NCI-H524 (cell line): ENCODE data around the gene ANAPC15.
A peak's percentile ranks its signal among the peaks of the same experiment; 100 is the strongest.
"Not testable (repeated sequence)": the region's sequence is repeated elsewhere in the genome, so short reads cannot be mapped to it uniquely, and the experiment has no call there.

Experiments used
- DNase-seq, 2 experiments: peaks; one replicate each; lab custom pipeline; 2025; lab: John Stamatoyannopoulos, UW

ANAPC15 gene

DNA sequence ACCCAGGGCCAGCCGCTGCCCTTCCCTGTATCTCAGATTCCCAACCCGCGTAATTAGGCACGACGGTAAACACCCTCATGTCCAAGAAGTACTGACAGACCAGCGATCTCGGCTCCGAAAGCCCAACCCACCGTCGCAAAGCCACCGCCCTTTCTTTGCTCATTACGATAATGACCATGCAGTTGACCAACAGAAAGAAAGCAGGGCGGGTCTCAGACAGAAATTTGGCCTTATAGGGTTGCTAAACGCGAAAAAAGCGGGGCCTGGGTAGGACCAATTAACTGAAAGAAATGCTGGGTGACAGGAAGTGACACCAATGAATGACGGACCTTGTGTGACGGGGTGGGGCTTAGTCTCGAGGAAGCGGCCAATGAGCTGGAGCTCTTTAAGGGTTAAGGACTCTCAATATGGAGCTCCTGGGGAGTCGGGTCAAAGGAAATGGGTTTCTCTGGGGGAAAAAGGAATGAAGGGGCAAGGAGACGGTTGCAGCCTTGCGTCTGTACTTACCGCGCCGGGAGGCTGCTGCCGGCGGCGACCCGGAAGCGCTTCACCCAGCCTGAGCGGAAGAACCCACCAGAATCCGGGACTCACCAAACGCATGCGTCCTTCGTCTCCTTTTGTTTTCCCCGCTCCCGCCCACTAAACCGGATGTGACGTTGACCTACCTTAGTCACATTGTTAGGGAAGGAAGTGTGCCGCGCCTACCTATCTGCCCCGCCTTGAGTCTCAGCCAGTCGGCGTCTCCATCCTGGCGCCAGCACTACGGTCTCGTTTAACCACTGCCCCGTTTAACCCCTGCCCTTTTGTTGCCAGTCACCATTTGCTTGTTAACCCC lies at the start of gene ANAPC15:
Gene ANAPC15 (minus strand): TSS at position 553 of the 835 bp plus-strand sequence. CDS start 1,419 bp downstream, outside the sequence.
- DNase-seq = peak; percentile 98 to 99

DNA sequence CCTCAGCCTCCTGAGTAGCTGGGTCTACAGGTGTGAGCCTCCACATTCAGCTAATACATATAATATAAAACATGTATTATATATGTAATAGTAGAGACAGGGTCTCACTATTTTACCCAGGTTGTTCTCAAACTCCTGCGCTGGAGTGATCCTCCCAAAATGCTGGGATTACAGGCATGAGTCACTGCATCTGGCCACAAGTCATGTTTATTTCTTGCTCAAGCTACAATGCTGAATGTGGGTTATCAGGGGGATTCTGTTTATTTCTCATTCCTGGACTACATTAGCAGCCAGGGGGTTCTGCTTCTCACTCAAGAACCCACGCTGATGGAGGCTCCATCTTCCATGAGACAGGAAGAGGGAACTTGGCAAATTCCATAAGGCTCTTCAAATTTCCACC lies 47.8 kb upstream of the ANAPC15 start:
- no peak for DNase-seq

DNA sequence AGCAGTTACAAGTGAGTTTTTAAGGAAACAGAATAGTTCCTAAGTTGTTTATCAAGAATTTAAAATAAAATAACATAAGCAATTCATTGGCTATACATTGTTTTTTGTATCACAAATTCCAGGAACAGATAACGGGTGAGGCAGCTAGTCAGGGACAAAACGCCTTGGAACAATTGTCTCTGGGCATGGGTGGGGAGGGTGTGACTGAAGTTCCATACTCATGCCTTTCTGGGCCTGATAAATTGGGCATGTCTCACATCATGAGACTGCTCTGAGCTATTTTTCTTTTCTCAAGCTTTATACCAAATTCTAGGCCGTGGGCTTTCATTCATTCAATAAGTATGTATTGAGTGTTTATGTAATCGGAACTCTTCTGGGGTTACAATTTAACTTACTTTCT lies 44.6 kb upstream of the ANAPC15 start:
- no peak for DNase-seq

DNA sequence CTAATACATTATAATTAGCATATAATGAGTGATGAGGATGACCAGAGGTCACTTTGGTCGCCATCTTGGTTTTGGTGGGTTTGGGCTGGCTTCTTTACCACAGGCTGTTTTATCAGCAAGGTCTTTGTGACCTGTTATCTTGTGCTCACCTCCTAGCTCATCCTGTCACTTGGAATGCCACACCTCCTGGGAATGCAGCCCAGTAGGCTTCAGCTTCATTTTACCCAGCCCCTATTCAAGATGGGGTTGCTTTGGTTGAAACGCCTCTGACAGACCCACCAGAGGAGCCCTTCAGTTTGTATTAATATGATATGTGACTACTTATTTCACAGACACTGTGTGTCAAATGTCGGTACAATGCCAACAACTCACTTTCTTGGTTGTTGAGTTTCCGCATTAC lies 43.3 kb upstream of the ANAPC15 start:
- no peak for DNase-seq

DNA sequence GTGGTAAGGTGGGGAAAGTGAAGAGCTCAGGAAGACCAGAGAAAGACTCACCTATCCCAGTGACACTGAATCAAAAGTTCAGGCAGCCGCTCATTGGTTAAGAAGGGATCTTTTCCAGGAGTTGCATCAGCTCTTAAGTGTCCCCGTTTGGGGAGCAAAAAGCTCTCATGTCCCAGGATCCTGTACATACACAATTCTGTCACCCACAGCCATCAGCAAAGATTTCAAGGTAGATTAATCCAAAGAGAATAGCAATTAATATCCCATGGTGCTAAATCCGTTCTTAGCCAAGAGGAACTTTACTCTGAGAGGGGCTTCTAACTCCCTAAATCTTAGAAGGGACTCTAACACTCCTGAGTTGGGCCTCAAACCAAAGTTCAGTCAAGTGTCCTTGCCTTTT lies 42.3 kb upstream of the ANAPC15 start:
- DNase-seq = no peak

DNA sequence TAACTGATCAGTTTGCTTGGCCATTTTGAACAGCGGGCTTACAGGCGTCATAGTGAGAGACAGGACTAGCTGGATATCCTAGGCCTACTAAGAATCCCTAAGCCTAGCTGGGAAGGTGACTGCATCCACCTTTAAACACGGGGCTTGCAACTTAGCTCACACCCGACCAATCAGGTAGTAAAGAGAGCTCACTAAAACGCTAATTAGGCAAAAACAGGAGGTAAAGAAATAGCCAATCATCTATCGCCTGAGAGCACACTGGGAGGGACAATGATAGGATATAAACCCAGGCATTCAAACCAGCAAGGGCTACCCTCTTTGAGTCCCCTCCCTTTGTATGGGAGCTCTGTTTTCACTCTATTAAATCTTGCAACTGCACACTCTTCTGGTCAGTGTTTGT lies 41.4 kb upstream of the ANAPC15 start:
- not testable (repeated sequence) for DNase-seq

DNA sequence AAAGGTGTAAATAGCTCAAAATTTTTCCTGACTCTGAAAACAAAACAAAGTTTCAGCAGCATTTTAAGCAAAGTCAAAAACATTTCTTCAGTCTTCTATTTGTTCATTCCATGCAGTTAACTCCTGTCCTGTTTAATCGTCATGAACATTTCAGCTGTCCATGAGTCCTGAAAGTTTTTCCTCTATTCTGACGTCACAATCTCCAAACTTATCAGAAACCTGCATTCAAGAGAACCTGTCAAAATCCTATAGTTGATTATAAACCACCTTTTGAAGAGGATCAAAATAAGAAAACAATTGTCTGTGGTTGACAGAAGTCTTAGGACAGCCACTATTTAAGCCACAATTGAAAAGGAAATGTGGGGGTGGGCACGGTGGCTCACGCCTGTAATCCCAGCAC lies 38.4 kb upstream of the ANAPC15 start:
- DNase-seq = no peak

DNA sequence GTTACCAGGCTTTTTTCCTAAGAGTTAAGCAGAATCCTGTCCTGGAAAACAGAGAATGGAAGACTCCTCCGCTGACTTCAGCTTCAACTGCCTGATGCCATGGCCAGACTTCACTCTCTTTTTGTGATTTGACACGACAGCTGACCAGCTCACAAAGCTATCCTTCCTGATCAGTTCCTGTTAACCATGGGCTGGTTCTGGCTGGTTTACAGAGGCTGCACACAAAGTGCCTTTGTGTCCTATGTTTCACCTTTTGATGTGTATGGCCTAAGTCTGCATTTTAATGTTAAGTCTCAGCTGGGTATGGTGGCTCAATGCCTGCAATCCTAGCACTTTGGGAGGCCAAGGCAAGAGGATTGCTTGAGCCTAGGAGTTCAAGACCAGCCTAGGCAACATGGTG lies 34.1 kb upstream of the ANAPC15 start:
- no peak for DNase-seq

DNA sequence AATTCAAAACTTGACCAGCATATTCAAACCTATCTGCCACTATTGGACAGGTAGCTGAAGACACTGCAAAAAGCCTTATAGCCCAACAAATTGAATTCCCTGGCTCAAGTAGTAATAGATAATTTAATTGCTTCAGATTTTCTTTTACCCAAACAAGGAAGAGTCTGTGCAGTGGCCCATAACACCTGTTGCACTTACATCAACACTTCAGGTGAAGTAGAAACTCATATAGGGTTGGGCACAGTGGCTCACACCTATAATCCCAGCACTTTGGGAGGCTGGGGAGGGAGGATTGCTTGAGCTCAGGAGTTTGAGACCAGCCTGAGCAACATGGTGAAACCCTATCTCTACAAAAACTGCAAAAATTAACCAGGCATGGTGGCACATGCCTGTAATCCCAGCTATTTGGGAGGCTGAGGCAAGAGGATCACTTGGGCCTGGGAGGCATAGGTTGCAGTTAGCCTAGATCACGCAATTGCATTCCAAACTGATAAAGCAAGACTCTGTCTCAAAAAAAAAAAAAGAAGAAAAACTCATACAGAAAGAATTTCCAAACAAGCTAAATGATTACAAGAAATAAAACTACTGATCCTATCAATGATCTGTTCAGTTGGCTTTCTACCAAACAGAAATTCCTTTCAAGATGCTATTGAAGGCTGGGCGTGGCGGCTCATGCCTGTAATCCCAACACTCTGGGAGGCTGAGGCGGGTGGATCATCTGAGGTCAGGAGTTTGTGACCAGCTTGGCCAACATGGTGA lies 32.5 kb upstream of the ANAPC15 start:
- DNase-seq = no peak

DNA sequence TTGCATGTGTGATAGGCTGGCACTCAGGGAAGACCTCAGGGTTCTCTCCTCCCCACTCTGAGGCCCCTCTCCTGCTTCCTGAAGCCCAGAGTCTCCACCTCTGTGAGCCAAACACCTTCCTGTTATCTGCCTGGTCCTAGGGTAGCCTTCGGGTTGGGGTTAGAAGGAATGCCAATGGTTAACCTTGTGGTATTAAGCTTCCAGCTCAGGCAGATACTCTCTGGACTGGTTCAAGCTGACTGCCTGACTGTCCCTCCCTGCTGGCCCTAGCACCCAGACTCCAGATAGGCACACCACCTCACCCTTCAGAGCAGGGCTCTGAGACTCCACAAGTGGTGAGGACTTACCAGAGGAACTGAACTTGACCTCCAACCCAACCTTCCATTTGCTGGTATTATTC lies 30.0 kb upstream of the ANAPC15 start:
- not testable (repeated sequence) for DNase-seq

DNA sequence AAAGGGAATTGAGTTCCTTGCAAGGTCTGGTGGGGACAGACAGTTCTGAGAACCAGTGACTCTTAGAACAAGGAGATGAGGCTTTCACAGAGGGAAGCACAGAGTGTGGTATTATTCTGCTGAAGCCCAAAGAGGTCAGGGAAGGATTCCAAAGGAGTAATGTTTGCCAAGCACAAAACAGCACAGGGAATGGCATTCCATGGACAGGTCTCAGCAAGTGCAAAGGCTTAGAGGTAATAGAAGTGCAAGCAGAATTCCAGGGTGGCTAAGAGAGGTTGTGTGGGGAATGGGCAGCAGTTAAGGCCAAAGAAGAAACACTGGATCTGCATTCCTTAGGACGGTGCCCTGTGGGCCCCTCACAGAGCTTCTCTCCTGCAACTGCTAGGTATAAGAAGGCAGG lies 29.6 kb upstream of the ANAPC15 start:
- DNase-seq = not testable (repeated sequence)

DNA sequence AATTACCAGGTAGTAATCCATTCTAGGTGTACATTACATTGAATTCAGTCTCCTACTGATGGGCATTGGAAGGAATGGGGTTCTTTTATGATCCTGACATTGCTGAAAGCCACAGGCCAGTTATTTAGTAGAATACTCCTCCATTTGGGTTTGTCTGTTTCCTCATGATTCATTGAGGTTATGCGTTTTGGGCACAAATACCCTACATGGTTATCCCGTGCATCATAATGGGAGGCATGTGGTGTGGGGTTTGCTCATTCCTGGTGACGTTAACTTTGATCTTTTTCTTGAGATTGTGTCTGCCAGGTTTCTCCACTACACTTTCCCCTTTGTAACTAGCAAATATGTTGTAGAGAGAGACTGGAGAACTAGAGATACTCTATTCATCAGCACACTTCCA lies 28.6 kb upstream of the ANAPC15 start:
- no peak for DNase-seq

DNA sequence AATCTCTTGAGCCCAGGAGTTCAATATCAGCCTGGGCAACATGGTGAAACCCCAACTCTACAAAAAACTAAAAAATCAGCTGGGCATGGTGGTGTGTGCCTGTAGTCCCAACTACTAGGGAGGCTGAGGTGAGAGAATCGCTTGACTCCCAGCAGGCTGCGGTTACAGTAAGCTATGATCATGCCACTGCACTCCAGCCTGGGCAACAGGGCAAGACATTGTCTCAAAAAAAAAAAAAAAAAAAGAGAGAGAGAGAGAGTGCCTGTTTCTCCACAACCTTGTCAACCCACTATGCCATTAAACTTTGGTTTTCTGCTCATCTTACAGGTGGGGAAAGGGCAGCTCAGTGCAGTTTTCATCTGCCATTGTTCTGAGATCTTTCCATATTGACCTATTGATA lies 28.2 kb upstream of the ANAPC15 start:
- DNase-seq = no peak

DNA sequence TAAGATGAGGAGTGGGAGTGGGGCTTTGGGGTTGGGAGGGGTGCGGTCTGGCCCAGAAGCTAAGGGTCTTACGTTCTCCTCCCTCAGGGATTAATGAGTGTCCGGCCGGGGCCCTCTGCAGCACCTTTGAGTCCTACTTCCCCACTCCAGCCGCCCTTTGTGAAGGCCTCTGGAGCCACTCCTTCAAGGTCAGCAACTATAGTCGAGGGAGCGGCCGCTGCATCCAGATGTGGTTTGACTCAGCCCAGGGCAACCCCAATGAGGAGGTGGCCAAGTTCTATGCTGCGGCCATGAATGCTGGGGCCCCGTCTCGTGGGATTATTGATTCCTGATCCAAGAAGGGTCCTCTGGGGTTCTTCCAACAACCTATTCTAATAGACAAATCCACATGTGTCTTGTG lies 27.0 kb upstream of the ANAPC15 start:
- DNase-seq = no peak

DNA sequence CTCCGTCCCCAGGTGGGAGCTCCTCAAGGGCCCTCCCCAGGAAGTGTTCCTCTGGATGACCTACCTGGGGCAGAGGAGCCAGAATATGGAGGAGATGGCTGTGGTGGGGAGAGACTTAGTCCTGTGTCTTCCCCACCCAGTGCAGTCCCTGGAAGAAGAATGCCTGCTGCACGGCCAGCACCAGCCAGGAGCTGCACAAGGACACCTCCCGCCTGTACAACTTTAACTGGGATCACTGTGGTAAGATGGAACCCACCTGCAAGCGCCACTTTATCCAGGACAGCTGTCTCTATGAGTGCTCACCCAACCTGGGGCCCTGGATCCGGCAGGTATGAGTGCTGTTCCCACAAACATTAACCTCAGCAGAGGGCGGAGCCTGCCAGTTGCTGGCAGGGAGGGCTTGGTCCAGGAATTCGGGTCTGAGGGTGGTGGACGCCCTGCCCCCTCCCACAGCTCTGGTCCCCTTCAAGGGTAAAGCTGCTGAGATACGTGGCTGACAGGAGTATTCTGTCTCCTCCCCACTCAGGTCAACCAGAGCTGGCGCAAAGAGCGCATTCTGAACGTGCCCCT lies 26.4 kb upstream of the ANAPC15 start:
- DNase-seq = no peak

DNA sequence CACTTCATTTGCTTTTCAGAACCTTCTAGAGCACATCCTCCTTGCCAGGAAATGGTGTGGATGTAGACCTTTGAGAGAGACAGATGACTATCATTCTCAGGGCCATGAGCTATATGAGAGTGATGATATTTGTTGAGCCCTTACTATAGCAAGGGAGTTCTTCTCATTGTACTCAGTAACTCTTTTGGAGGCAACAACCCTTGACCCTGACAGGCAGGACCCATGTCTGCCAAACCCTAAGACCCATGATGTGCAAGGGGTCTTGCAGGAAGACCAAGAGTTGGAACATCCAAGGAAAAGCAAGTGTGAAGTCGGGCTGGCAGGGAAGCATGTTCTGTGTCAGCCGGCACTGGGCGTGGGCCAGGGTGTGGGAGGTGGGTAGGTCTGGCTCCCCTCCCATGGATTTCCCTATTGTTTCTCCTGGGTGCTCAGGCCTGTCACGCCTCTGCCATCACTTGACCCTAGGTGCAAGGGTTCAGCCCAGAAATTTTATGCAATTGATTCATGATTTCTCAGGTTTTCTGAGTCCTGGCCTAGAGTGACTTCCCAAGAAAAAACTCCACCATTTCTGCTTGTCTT lies 24.3 kb upstream of the ANAPC15 start:
- no peak for DNase-seq

DNA sequence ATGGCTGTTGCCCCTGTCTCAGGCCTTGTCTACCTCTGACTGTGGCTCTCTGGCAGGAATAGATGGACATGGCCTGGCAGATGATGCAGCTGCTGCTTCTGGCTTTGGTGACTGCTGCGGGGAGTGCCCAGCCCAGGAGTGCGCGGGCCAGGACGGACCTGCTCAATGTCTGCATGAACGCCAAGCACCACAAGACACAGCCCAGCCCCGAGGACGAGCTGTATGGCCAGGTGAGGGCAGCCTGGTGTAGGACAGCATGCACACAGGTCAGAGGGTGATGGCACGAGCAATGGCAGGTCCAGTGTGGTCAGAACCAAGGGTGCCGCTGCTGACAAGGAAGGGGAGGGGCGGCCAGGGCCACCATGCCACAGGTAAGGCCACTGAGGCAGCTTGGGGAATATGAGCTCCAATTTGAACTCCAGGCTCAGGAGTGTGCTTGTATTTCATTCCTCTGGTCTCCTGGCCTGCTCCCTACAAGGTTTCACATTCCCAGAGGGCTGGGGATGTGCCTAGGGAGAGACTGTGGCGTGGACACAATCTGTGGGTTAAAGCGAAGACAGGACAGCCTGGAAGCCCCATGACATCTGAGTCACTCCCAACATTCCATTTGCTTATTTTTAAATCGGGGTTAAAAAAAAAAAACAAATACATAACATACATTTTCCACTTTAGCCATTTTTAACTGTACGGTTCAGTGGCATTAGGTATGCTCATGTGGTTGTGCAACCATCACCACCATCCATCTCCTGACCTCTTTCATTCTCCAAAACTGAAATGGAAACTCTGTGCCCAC lies 23.6 kb upstream of the ANAPC15 start:
- no peak for DNase-seq

DNA sequence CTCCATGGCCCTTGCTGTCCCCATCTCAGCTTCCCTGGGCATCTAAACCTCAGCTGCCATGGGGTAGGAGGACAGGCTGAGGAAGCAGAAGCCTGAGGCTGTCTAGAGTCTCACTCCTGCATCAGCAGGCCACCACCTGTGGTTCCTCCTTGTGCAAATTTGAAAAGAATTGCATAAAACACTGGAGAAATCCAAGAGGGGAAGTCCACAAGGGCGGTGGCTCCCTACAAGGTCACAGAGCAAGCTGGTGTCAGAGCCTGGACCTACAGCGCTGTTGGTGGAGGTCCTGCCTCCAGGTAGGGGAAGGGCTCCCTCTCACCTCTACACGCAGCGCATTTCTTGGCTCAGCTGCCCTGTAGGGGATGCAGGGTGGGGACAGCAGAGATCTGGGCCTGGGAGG lies 23.0 kb upstream of the ANAPC15 start, which contains the start of gene FOLR3:
Gene FOLR3 (plus strand): TSS at position 253 of the 400 bp plus-strand sequence. CDS start 228 bp downstream, outside the sequence.
- not testable (repeated sequence) for DNase-seq

DNA sequence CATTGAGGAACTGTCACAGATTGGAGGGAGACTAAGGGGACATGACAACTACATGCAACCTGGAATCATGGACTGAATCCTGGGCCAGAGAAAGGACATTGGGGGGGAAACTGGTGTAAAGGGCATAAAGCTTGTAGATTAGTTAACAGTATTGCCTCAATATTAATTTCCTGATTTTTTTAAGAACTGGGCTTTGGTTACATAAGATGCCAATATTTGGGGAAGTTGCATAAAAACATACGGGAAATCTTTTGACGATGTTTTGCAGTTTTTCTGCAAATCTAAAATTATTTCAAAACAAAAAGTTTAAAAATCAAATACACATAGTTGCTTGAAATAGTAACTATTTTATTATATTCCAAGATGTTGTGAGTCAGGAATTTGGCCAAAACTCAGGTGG lies 20.2 kb upstream of the ANAPC15 start:
- DNase-seq = no peak

DNA sequence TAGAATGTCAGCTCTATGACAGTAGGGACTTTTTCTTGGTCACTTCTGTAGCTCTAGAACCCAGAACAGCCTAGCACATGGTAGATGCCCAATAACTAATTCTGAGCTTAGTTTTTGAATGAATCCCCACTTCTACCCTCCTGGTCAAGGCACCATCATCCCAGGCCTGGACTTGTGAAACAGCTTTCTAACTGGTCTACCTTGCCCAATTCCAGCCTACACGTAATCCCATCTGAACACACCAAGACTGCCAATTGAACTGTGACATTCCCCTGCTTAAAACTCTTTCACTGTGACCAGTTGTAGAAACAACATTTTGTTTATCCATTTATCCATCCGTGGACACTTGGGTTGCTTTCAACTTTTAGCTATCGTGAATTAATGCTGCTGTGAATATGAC lies 16.9 kb upstream of the ANAPC15 start:
- DNase-seq = no peak

DNA sequence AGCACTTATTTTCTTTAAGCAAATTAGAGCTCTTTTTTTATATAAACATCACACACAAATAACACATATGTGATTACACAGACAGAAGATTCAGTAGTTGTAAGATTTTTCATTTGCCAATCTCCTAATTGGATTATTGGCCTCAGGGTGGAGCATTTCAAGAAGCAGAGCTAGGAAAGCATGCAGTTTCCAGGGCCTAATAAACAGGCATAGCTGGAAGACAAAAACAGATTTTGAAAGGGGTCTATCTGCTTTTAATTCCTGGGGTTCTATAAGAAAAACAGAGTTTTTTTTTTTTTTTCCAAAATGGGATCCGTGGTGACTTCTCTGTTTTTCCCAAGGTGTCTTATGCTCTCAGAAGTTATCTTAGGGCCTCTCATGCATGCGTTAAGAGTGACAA lies 15.4 kb upstream of the ANAPC15 start:
- no peak for DNase-seq

DNA sequence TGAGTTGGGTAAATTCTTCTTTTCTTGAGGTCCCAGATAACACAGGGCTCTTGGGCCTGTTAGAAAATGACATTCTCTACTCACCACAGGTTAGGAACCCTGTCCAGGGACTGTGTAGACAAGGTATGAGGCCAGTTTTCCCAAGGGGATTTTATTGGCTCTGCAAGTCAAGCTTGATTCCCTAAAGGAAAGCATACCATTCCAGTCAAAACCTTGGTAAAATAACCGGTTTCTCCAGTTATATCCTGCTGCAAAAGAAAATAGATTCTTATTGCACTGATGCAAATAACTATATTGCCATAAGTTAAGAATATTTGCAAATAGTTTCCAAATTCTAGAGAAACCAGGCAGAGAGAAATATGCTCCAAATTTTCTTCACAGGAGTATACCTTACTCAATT lies 13.5 kb upstream of the ANAPC15 start:
- no peak for DNase-seq
